Fibroblast of villous mesenchyme (primary cell): ENCODE results near the gene TMUB1. TPM values are rescaled to one million over a fixed set of nuclear protein-coding genes. Genes with fewer than 3 reads are reported as not detected.
A peak's percentile ranks its signal among the peaks of the same experiment; 100 is the strongest.

Experiments used
- DNase-seq: peaks from one replicate; pipeline ENCODE4 v3.0.0-alpha.2; 2010; ENCODE audit warnings: low read depth
- H3K4me3 ChIP-seq: 2 replicates; pipeline ENCODE4 v1.5.1; 2011; ENCODE audit warnings: low read depth, mild to moderate bottlenecking, low read length
- total RNA-seq: library from RNA; depleted of rRNA; stranded (reverse); fragments of >200 nt; gene quantifications from 2 replicates; pipeline ENCODE4 v1.2.3, GENCODE V29; 2012
- TF ChIP-seq, protein P1 (sequence below): IDR thresholded peaks from 2 replicates; pipeline ENCODE4 v1.5.1; 2012; ENCODE audit warnings: low read depth, mild to moderate bottlenecking, low read length; ENCODE audit not compliant: insufficient read depth

The TMUB1 gene
- total RNA-seq, 1 donor = 17.7 TPM

- peak overlapping the region; percentile 88 for H3K4me3 ChIP-seq
- no peak for DNase-seq
- TF ChIP-seq, protein P1, sequence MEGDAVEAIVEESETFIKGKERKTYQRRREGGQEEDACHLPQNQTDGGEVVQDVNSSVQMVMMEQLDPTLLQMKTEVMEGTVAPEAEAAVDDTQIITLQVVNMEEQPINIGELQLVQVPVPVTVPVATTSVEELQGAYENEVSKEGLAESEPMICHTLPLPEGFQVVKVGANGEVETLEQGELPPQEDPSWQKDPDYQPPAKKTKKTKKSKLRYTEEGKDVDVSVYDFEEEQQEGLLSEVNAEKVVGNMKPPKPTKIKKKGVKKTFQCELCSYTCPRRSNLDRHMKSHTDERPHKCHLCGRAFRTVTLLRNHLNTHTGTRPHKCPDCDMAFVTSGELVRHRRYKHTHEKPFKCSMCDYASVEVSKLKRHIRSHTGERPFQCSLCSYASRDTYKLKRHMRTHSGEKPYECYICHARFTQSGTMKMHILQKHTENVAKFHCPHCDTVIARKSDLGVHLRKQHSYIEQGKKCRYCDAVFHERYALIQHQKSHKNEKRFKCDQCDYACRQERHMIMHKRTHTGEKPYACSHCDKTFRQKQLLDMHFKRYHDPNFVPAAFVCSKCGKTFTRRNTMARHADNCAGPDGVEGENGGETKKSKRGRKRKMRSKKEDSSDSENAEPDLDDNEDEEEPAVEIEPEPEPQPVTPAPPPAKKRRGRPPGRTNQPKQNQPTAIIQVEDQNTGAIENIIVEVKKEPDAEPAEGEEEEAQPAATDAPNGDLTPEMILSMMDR = no peak
Observed at GRCh38 chr7:151079199-151079910, 3.9 kb downstream of the TMUB1 start.

GRCh38 chr7:151078233-151079040 lies 4.9 kb downstream of the TMUB1 start:
- DNase-seq = peak; percentile 68
- TF ChIP-seq, protein P1 = no peak
- no peak overlapping the region for H3K4me3 ChIP-seq

- TF ChIP-seq, protein P1 = no peak
- H3K4me3 ChIP-seq = no peak overlapping the region
- no peak for DNase-seq
Observed at GRCh38 chr7:151077705-151078232, 5.5 kb downstream of the TMUB1 start.

GRCh38 chr7:151076863-151077704 lies 6.2 kb downstream of the TMUB1 start:
- TF ChIP-seq, protein P1 = peak; percentile 43
- no peak for DNase-seq
- no peak overlapping the region for H3K4me3 ChIP-seq

- TF ChIP-seq, protein P1 = no peak
- no peak for DNase-seq
- no peak overlapping the region for H3K4me3 ChIP-seq
Observed at GRCh38 chr7:151075978-151076426, 7.3 kb downstream of the TMUB1 start.

- TF ChIP-seq, protein P1 = no peak
- no peak for DNase-seq
- no peak overlapping the region for H3K4me3 ChIP-seq
Observed at GRCh38 chr7:151075662-151075971, 7.7 kb downstream of the TMUB1 start.
